Peyer's patch (tissue), 4 donors: ENCODE measurements around the gene AKT1. TPM values are rescaled to one million over a fixed set of nuclear protein-coding genes. Genes with fewer than 3 reads are reported as not detected.

ENCODE experiments used
- DNase-seq, 3 donors: peaks; one replicate each; pipeline ENCODE4 v3.0.0-alpha.2; 2017 to 2019
- H3K27ac ChIP-seq, 4 donors: fragments of 200-600 bp; sonication (generic); one replicate each; pipeline ENCODE4 v1.5.1; 2016 to 2019
- H3K27me3 ChIP-seq, 2 donors: fragments of 200-600 bp; sonication (generic); one replicate each; pipeline ENCODE4 v1.5.1; 2019
- H3K36me3 ChIP-seq, 3 donors: fragments of 200-600 bp; sonication (generic); one replicate each; pipeline ENCODE4 v1.5.1; 2016 to 2019
- H3K4me1 ChIP-seq, 4 donors: fragments of 200-600 bp; sonication (generic); one replicate each; pipeline ENCODE4 v1.5.1; 2016 to 2019
- H3K4me3 ChIP-seq, 4 donors: fragments of 200-600 bp; sonication (generic); 1 replicate in 3 of 4; 2 replicates in 1 of 4; pipeline ENCODE4 v1.5.1; 2016 to 2019; ENCODE audit warnings: mild to moderate bottlenecking in 1 of 4
- H3K9me3 ChIP-seq, 4 donors: fragments of 200-600 bp; sonication (generic); one replicate each; pipeline ENCODE4 v1.5.1; 2016 to 2019; ENCODE audit warnings: mild to moderate bottlenecking in 1 of 4
- CTCF ChIP-seq, 6 experiments: fragments of 450-650 bp in 4 of 6; fragments of 200-600 bp in 2 of 6; sonication (generic) in 1 of 6; IDR thresholded peaks; one replicate each; pipeline ENCODE4 v1.5.1; 2017 to 2019; ENCODE audit warnings: antibody characterized with exemption in 6 of 6, mild to moderate bottlenecking in 3 of 6, moderate library complexity in 1 of 6
- POLR2A ChIP-seq, 2 donors: fragments of 450-650 bp; IDR thresholded peaks; one replicate each; pipeline ENCODE4 v1.5.1; 2017; ENCODE audit warnings: antibody characterized with exemption in 2 of 2, mild to moderate bottlenecking in 2 of 2, moderate library complexity in 2 of 2
- total RNA-seq, 4 donors: library from RNA; depleted of rRNA; stranded (reverse); fragments of >200 nt; gene quantifications; one replicate each; pipeline ENCODE4 v1.1.0, GENCODE V29; 2016

Gene AKT1
- total RNA-seq, 4 donors from 2014 or later = 85.6 to 259 (median 111) TPM

GRCh38 chr14:104786726-104787675, 8.5 kb downstream of the AKT1 start:
- peaks cover 0 to 36% (median 0%) of the 10 kb centered on the region in 4 donors for H3K4me1 ChIP-seq
- TF ChIP-seq CTCF (IDR thresholded peaks at IDR 0.05) = no peak
- TF ChIP-seq POLR2A (IDR thresholded peaks at IDR 0.05) = no peak
- no peaks in the 10 kb centered on the region for H3K9me3 ChIP-seq
- H3K36me3 ChIP-seq = peaks cover 0 to 64% (median 0%) of the 10 kb centered on the region in 3 donors
- H3K27me3 ChIP-seq = no peaks in the 10 kb centered on the region
- no peak overlapping the region for H3K27ac ChIP-seq
- no peak overlapping the region for H3K4me3 ChIP-seq
- no peak for DNase-seq

GRCh38 chr14:104786091-104786586, 9.4 kb downstream of the AKT1 start:
- H3K9me3 ChIP-seq = no peaks in the 10 kb centered on the region
- H3K36me3 ChIP-seq = peaks cover 0 to 55% (median 0%) of the 10 kb centered on the region in 3 donors
- H3K4me3 ChIP-seq = no peak overlapping the region
- no peaks in the 10 kb centered on the region for H3K27me3 ChIP-seq
- TF ChIP-seq POLR2A (IDR thresholded peaks at IDR 0.05) (no peak), CTCF (IDR thresholded peaks at IDR 0.05) (no peak)
- H3K27ac ChIP-seq = no peak overlapping the region
- peaks cover 0 to 32% (median 0%) of the 10 kb centered on the region in 4 donors for H3K4me1 ChIP-seq
- no peak for DNase-seq

- H3K27me3 ChIP-seq = no peaks in the 10 kb centered on the region
- no peak overlapping the region for H3K27ac ChIP-seq
- peaks cover 0 to 53% (median 0%) of the 10 kb centered on the region in 3 donors for H3K36me3 ChIP-seq
- peaks cover 0 to 32% (median 0%) of the 10 kb centered on the region in 4 donors for H3K4me1 ChIP-seq
- H3K4me3 ChIP-seq = no peak overlapping the region
- DNase-seq = no peak
- no peaks in the 10 kb centered on the region for H3K9me3 ChIP-seq
- TF ChIP-seq POLR2A (IDR thresholded peaks at IDR 0.05) (no peak), CTCF (IDR thresholded peaks at IDR 0.05) (no peak)
Observed at GRCh38 chr14:104785708-104786080, 9.9 kb downstream of the AKT1 start.

- H3K27me3 ChIP-seq = no peaks in the 10 kb centered on the region
- no peaks in the 10 kb centered on the region for H3K9me3 ChIP-seq
- no peak for DNase-seq
- H3K27ac ChIP-seq = no peak overlapping the region
- H3K36me3 ChIP-seq = peaks cover 0 to 53% (median 0%) of the 10 kb centered on the region in 3 donors
- H3K4me1 ChIP-seq = peaks cover 0 to 32% (median 0%) of the 10 kb centered on the region in 4 donors
- TF ChIP-seq POLR2A (IDR thresholded peaks at IDR 0.05) (no peak), CTCF (IDR thresholded peaks at IDR 0.05) (no peak)
- no peak overlapping the region for H3K4me3 ChIP-seq
Observed at GRCh38 chr14:104784846-104785707, 10.5 kb downstream of the AKT1 start.

GRCh38 chr14:104784218-104784568, 11.4 kb downstream of the AKT1 start:
- Histone ChIP-seq H3K4me1 (peaks cover 0 to 32% (median 0%) of the 10 kb centered on the region in 4 donors), H3K27ac (no peak overlapping the region), H3K4me3 (no peak overlapping the region), H3K36me3 (peaks cover 0 to 53% (median 0%) of the 10 kb centered on the region in 3 donors), H3K9me3 (no peaks in the 10 kb centered on the region), H3K27me3 (no peaks in the 10 kb centered on the region)
- TF ChIP-seq POLR2A (IDR thresholded peaks at IDR 0.05) = no peak
- TF ChIP-seq CTCF (IDR thresholded peaks at IDR 0.05) = no peak
- no peak for DNase-seq
